BJ (cell line): ENCODE results near the gene DHH. TPM values are rescaled to one million over a fixed set of nuclear protein-coding genes. Genes with fewer than 3 reads are reported as not detected.

Source experiments
- CTCF ChIA-PET: fragments of 350-600 bp; formaldehyde crosslinking; extraction: SDS; loops from one replicate; lab custom pipeline; 2021; ENCODE audit warnings: antibody characterized with exemption, inconsistent platforms; lab: Yijun Ruan, JAX
- POLR2A ChIA-PET: fragments of 300-600 bp; sonication (Branson Sonifier 250); formaldehyde crosslinking; extraction: SDS; loops from one replicate; lab custom pipeline; 2021; ENCODE audit warnings: antibody characterized with exemption; lab: Charles Lee
- DNase-seq: peaks from one replicate; pipeline ENCODE4 v3.0.0-alpha.2; 2011; ENCODE audit warnings: low read depth
- H3K27me3 ChIP-seq: 2 replicates; pipeline ENCODE4 v1.6.0; 2011; ENCODE audit warnings: low read length; ENCODE audit not compliant: control insufficient read depth, insufficient read depth
- H3K36me3 ChIP-seq: 2 replicates; pipeline ENCODE4 v1.5.1; 2011; ENCODE audit warnings: low read length; ENCODE audit not compliant: control insufficient read depth, insufficient read depth
- H3K4me3 ChIP-seq: 2 replicates; pipeline ENCODE4 v1.5.1; 2011; ENCODE audit warnings: low read depth, mild to moderate bottlenecking, control low read depth, low read length
- polyA plus RNA-seq: library from polyadenylated mRNA; depleted of rRNA; stranded (reverse); fragments of >200 nt; gene quantifications from 2 replicates; pipeline ENCODE4 v1.2.3, GENCODE V29; 2011
- TF ChIP-seq, protein P1 (sequence below): IDR thresholded peaks from 2 replicates; pipeline ENCODE4 v1.5.1; 2011; ENCODE audit warnings: low read depth, mild to moderate bottlenecking, control low read depth, inconsistent platforms, low read length, moderate library complexity; ENCODE audit not compliant: insufficient read depth

DHH gene
- polyA plus RNA-seq, 1 experiment, result not detected

GRCh38 chr12:49061157-49061650, 33.4 kb downstream of the DHH start:
- POLR2A ChIA-PET, result no interaction called here
- TF ChIP-seq, protein P1, sequence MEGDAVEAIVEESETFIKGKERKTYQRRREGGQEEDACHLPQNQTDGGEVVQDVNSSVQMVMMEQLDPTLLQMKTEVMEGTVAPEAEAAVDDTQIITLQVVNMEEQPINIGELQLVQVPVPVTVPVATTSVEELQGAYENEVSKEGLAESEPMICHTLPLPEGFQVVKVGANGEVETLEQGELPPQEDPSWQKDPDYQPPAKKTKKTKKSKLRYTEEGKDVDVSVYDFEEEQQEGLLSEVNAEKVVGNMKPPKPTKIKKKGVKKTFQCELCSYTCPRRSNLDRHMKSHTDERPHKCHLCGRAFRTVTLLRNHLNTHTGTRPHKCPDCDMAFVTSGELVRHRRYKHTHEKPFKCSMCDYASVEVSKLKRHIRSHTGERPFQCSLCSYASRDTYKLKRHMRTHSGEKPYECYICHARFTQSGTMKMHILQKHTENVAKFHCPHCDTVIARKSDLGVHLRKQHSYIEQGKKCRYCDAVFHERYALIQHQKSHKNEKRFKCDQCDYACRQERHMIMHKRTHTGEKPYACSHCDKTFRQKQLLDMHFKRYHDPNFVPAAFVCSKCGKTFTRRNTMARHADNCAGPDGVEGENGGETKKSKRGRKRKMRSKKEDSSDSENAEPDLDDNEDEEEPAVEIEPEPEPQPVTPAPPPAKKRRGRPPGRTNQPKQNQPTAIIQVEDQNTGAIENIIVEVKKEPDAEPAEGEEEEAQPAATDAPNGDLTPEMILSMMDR, result no peak
- CTCF ChIA-PET, result interaction anchor here (0.6 kb wide), 1 partner anchor 230 kb away, joined by 3 read pairs; no protein-coding TSS in a partner anchor
- Histone ChIP-seq H3K36me3 (no peaks in the 10 kb centered on the region), H3K27me3 (no peaks in the 10 kb centered on the region), H3K4me3 (peak overlapping the region; percentile 88)
- DNase-seq, result no peak

DNA sequence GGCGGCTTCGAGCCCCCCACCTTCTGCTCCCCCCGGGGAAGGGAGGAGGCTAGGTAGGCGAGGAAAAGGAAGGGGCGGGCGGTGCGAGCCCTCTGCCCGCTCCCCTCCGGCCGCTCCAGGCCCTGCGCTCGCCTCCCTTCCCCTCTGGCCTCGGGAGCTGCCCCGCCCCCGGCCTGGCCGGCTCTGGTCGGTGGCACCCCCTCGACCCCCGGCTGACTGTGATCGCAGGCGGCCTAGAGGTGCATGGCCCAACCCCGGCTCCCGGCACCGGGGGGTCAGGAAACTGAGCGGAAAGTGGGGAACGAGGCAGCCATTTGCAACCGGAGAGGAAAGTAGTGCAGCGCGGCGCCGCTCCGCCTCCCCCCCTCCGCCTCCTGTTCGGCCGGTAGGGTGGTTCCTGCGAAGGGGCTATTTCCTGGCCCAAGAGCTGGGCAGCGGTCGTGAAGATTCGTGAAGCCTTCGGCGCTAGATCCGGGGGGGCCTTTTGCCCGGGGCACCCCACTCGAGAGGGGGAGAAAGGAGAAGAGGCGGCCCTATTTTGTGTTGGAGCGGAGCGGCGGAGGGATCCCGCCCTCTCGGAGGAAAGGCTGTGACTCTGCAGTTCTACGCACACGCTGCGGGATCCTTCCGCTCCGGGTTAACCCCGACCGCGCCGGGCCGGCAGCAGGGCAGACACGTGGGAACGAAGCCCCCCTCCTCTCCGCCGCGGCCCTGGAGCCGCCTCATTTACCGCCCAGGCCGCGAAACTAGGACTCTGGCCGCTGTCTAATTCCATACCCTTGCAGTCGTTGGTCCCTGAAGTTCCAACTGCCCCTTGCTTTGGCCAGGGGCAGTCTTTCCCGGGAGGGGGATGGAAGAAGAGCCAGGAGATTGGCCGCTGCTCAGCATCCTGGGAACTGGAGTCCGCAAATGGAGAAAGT, 34.1 kb downstream of the DHH start, which contains the start of gene KMT2D:
Gene KMT2D (minus strand): TSS at position 558 of the 920 bp plus-strand sequence. CDS start 5,470 bp downstream, outside the sequence.
- H3K36me3 ChIP-seq, result no peaks in the 10 kb centered on the region
- POLR2A ChIA-PET, result no interaction called here
- TF ChIP-seq, protein P1, result peak; percentile 49
- H3K27me3 ChIP-seq, result no peaks in the 10 kb centered on the region
- H3K4me3 ChIP-seq, result peak within 1 kb of the TSS; percentile 88
- peak; percentile 39 for DNase-seq
- CTCF ChIA-PET, result interaction anchor here (1.4 to 2.7 kb wide), 4 partner anchors 28 to 60 kb away, joined by 3 to 10 read pairs (median 6); partner anchors contain the start of gene DHH

DNA sequence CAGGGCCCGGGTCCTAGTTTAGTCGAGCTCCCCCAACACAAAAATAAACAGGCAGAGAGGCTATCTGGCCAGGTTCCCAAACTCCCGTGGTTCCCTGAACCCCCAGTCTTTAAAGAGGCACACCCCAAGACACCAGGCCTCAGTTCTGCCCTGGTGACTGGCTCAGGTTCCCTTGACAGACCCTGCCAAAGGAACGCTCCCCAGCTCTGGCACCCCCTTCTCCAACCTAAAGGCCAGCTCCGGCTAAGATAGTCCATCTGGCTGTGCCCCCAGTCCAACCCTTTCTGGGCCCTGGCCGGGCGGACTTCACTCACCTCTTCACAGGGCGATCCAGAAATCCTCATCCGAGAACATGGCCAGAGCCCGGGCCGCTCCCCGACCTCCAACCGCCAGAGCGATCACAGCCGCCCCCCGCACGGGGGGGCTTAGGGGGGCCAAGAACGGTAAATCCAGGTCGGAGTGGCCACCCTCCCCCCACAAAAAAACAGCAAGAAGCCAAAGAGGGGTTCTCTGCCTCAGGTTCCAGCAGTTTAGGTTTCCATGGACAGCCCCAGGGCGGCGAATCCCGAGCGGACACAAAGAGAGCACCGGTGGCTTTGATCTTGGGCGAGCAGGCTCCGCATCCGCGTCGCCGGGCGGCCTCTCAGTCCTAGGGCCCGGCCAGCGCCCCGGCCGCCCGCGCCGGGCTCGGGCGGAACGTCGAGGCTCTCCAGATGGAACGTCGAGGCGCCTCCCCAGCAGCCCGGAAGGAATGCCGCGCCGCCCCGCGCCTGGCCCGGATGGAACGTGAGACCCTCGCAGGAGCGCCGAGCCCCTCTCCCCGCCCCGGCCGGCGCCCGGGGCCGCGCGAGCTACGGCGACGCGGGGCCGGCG, 35.1 kb downstream of the DHH start:
- ChIA-PET POLR2A (no interaction called here), CTCF (interaction anchor here (0.5 to 2.7 kb wide), 10 partner anchors 7 to 63 kb away, joined by 3 to 12 read pairs (median 4); partner anchors contain the start of gene DHH)
- Histone ChIP-seq H3K4me3 (peak overlapping the region; percentile 88), H3K36me3 (peaks cover under 1% of the 10 kb centered on the region; the same call in 1 of the 2 replicates), H3K27me3 (no peaks in the 10 kb centered on the region)
- TF ChIP-seq, protein P1, result no peak
- DNase-seq, result no peak

- no peak for DNase-seq
- TF ChIP-seq, protein P1, result no peak
- ChIA-PET CTCF (interaction anchor here (0.5 to 2.7 kb wide), 10 partner anchors 8 to 62 kb away, joined by 3 to 12 read pairs (median 4); partner anchors contain the start of gene DHH), POLR2A (no interaction called here)
- Histone ChIP-seq H3K27me3 (no peaks in the 10 kb centered on the region), H3K36me3 (peaks cover 7% of the 10 kb centered on the region), H3K4me3 (peak overlapping the region; percentile 88)
Observed at GRCh38 chr12:49059045-49059298, 35.6 kb downstream of the DHH start.
